Esophagus squamous epithelium (tissue), 5 donors: ENCODE results near the gene TGM3. TPM values are rescaled to one million over a fixed set of nuclear protein-coding genes. Genes with fewer than 3 reads are reported as not detected.
A peak's percentile ranks its signal among the peaks of the same experiment; 100 is the strongest.

ENCODE experiments used
- DNase-seq: peaks from one replicate; lab custom pipeline; 2025; lab: John Stamatoyannopoulos, UW
- H3K27ac ChIP-seq, 4 donors: fragments of 200-600 bp; sonication (generic); one replicate each; pipeline ENCODE4 v1.5.1; 2016 to 2019; ENCODE audit warnings: mild to moderate bottlenecking in 1 of 4
- H3K27me3 ChIP-seq, 4 donors: fragments of 200-600 bp; sonication (generic); 1 replicate in 3 of 4; 2 replicates in 1 of 4; pipeline versions ENCODE4 v1.5.1 to v1.6.0; 2017 to 2021; ENCODE audit warnings: antibody characterized with exemption in 1 of 4
- H3K36me3 ChIP-seq, 3 donors: fragments of 200-600 bp; sonication (generic); one replicate each; pipeline ENCODE4 v1.5.1; 2016 to 2019
- H3K4me1 ChIP-seq, 3 donors: fragments of 200-600 bp; sonication (generic); one replicate each; pipeline ENCODE4 v1.5.1; 2017 to 2019
- H3K4me3 ChIP-seq, 4 donors: fragments of 200-600 bp; sonication (generic); 1 replicate in 3 of 4; 2 replicates in 1 of 4; pipeline ENCODE4 v1.5.1; 2016 to 2019; ENCODE audit warnings: mild to moderate bottlenecking in 2 of 4, moderate library complexity in 1 of 4
- H3K9me3 ChIP-seq, 3 donors: fragments of 200-600 bp; sonication (generic); one replicate each; pipeline ENCODE4 v1.5.1; 2016 to 2019
- POLR2A ChIP-seq, 4 donors: fragments of 450-650 bp; IDR thresholded peaks; one replicate each; pipeline ENCODE4 v1.6.1; 2017; ENCODE audit warnings: antibody characterized with exemption in 4 of 4, mild to moderate bottlenecking in 4 of 4, moderate library complexity in 3 of 4
- WGBS, 2 donors: methylation state at CpG; one replicate each; pipeline ENCODE4 v1.1.5; 2018; 5-methylcytosine and 5-hydroxymethylcytosine counted together
- intact Hi-C: fragments of 100-400 bp; cut with DNase I; formaldehyde crosslinking; loops from one replicate; pipeline ENCODE4 v1.15.0; 2022
- total RNA-seq, 4 donors: library from RNA; depleted of rRNA; stranded (reverse); fragments of >200 nt; gene quantifications; one replicate each; pipeline ENCODE4 v1.1.0, GENCODE V29; 2016
- TF ChIP-seq, protein P1 (sequence below), 6 experiments: fragments of 450-650 bp in 4 of 6; fragments of 200-600 bp in 2 of 6; sonication (generic) in 2 of 6; IDR thresholded peaks; one replicate each; pipeline ENCODE4 v1.5.1; 2016 to 2019; ENCODE audit warnings: antibody characterized with exemption in 6 of 6, mild to moderate bottlenecking in 4 of 6, moderate library complexity in 4 of 6
- donor health status: DM: yes; HTN: yes; CAD: no.

TGM3 gene
- total RNA-seq, 4 donors from 2014 or later: 626 to 2,995 (median 1,370) TPM

DNA sequence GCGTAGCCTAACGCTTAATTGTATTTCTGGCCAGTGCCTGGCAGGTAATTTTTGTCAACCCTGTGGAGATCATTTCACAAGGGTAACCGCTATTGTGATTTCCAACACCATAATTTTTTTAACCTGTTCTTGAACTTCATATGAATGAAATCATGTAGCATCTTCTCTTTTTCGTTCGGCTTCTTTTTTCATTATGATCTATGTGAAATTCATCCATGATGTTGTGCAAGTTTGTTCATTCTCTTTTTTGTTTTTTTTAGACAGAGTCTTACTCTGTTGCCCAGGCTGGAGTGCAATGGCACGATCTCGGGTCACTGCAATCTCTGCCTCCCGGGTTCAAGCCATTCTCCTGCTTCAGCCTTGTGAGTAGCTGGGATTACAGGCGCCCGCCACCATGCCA, 42.5 kb upstream of the TGM3 start:
- Histone ChIP-seq H3K27me3 (no peaks in the 10 kb centered on the region), H3K36me3 (no peaks in the 10 kb centered on the region), H3K4me1 (peaks cover 0 to 13% (median 9%) of the 10 kb centered on the region in 3 donors), H3K9me3 (no peaks in the 10 kb centered on the region), H3K27ac (no peak overlapping the region), H3K4me3 (no peak overlapping the region)
- DNase-seq: no peak
- TF ChIP-seq, protein P1, sequence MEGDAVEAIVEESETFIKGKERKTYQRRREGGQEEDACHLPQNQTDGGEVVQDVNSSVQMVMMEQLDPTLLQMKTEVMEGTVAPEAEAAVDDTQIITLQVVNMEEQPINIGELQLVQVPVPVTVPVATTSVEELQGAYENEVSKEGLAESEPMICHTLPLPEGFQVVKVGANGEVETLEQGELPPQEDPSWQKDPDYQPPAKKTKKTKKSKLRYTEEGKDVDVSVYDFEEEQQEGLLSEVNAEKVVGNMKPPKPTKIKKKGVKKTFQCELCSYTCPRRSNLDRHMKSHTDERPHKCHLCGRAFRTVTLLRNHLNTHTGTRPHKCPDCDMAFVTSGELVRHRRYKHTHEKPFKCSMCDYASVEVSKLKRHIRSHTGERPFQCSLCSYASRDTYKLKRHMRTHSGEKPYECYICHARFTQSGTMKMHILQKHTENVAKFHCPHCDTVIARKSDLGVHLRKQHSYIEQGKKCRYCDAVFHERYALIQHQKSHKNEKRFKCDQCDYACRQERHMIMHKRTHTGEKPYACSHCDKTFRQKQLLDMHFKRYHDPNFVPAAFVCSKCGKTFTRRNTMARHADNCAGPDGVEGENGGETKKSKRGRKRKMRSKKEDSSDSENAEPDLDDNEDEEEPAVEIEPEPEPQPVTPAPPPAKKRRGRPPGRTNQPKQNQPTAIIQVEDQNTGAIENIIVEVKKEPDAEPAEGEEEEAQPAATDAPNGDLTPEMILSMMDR (IDR thresholded peaks at IDR 0.05): no peak
- TF ChIP-seq POLR2A (IDR thresholded peaks at IDR 0.05): no peak
- intact Hi-C loops: no loop called here
- WGBS, 2 donors: 87 to 94% methylated on average over 10 of the region's 10 CpGs

DNA sequence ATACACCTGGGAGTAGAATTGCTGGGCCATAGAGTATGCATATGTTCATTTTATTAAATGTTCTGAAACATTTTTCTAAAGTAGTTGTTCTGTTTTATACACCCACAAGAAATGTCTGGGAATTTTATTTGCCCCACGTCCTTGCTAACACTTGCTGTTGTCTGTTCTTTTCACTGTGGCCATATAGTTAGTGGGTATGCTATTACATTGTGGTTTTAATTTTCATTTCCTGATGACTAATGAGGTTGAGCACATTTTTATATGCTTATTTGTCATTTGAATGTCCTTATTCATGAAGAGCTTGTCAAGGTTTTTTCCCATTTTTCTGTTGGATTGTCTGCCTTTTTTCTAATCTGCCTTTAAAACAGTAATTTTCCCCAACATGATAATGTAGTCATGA, 41.5 kb upstream of the TGM3 start:
- TF ChIP-seq, protein P1 (IDR thresholded peaks at IDR 0.05): no peak
- no peak for TF ChIP-seq POLR2A (IDR thresholded peaks at IDR 0.05)
- intact Hi-C loops: no loop called here
- no peak overlapping the region for H3K4me3 ChIP-seq

DNA sequence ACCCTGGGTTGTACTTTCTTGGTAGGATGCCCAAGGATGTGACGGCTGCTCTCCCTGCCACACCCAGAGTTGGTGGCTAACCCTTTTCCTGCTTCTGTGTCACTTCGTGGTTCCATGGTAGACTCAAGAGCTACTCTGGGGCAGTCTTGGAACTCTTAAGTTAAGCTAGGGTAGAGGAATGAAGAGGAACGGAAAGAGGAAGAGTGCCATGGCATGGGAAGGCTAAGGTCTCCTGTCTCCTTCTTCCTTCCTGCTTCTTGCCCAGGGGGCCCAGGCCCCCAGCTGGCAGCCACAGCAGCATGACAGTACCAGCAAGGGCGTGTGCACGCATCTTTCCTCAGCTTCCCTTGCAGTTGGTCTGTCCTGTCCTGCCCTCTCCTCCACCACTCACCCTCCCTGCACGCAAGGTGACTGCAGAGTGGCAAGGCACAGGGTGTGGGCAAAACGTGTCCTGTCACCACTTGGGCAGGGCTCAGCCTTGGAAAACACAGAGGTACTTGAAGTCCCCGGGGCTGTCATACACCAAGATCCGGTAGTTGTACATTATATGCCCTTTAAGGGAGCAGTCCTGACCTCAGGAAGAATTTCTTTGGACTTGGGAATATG, 39.8 kb upstream of the TGM3 start:
- no peak for DNase-seq
- Histone ChIP-seq H3K27me3 (no peaks in the 10 kb centered on the region), H3K9me3 (no peaks in the 10 kb centered on the region), H3K4me1 (peaks cover 0 to 26% (median 13%) of the 10 kb centered on the region in 3 donors), H3K27ac (peak overlapping the region; percentile 9 to 79 (median 70)), H3K36me3 (no peaks in the 10 kb centered on the region), H3K4me3 (no peak overlapping the region)
- WGBS, 2 donors: 58 to 63% methylated on average over 8 to 9 of the region's 9 CpGs
- intact Hi-C loops: no loop called here
- TF ChIP-seq, protein P1 (IDR thresholded peaks at IDR 0.05): no peak
- no peak for TF ChIP-seq POLR2A (IDR thresholded peaks at IDR 0.05)

More for the DNA sequence above, 41.5 kb upstream of the TGM3 start:
- no peaks in the 10 kb centered on the region for H3K36me3 ChIP-seq
- no peaks in the 10 kb centered on the region for H3K9me3 ChIP-seq
- no peaks in the 10 kb centered on the region for H3K27me3 ChIP-seq
- H3K4me1 ChIP-seq: peaks cover 0 to 13% (median 9%) of the 10 kb centered on the region in 3 donors
- 71 to 72% methylated on average over 1 of the region's 1 CpG for WGBS, 2 donors
- H3K27ac ChIP-seq: peak overlapping the region in 1 of 4 donors; percentile 78
- DNase-seq: no peak

DNA sequence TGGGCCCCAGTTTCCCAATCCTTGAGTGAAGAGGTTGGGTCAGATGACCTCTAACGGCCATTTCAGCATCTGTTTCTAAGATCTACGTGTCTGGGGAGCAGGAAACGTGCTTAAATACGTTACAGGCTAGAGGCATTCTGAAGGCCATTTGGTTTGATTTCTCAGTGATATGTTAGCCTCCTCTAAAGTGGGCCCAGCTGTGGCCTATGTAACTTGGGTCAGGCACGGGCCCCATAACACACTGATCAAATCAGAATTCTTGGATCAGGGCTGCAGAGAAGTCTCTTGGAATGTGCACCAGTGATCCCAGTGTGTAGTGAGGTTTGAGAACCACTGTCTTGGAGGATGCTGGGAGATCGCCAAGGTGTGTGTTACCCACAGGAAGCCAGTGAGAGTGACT, 36.1 kb upstream of the TGM3 start:
- 60 to 72% methylated on average over 1 to 6 of the region's 6 CpGs for WGBS, 2 donors
- Histone ChIP-seq H3K27ac (peak overlapping the region in 3 of 4 donors; percentile 57 to 80 (median 72)), H3K9me3 (no peaks in the 10 kb centered on the region), H3K4me3 (no peak overlapping the region), H3K36me3 (no peaks in the 10 kb centered on the region), H3K27me3 (no peaks in the 10 kb centered on the region), H3K4me1 (peaks cover 0 to 36% (median 8%) of the 10 kb centered on the region in 3 donors)
- TF ChIP-seq, protein P1 (IDR thresholded peaks at IDR 0.05): no peak
- TF ChIP-seq POLR2A (IDR thresholded peaks at IDR 0.05): no peak
- intact Hi-C loops: no loop called here
- no peak for DNase-seq

DNA sequence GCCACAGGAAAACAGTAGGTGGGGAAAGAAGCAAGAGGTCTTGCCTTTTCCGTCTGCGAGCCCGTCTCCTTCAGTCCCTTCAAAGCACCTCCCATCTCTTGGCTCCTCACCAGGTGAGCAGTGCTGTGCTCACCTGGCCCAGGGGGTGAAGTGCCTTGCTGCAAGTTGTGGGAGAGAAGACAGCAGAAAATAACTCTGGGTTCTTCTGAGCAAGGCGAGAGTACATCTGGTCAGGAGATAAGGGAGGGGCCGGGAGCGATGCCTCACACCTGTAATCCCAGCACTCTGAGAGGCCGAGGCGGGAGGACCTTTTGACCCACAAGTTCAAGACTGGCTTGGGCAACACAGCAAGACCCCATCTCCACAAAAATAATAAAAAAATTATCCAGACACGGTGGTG, 35.6 kb upstream of the TGM3 start:
- DNase-seq: no peak
- TF ChIP-seq, protein P1 (IDR thresholded peaks at IDR 0.05): no peak
- TF ChIP-seq POLR2A (IDR thresholded peaks at IDR 0.05): no peak
- 61 to 79% methylated on average over 5 to 9 of the region's 9 CpGs for WGBS, 2 donors
- Histone ChIP-seq H3K27ac (peak overlapping the region in 3 of 4 donors; percentile 57 to 80 (median 72)), H3K4me1 (peaks cover 0 to 42% (median 8%) of the 10 kb centered on the region in 3 donors), H3K4me3 (no peak overlapping the region), H3K36me3 (no peaks in the 10 kb centered on the region), H3K9me3 (no peaks in the 10 kb centered on the region), H3K27me3 (no peaks in the 10 kb centered on the region)
- intact Hi-C loops: no loop called here
